Fibroblast of peridontal ligament (primary cell): Measurements from ENCODE around the gene ELOVL6.
"Not testable (repeated sequence)": the region's sequence is repeated elsewhere in the genome, so short reads cannot be mapped to it uniquely, and the experiment has no call there.

Experiments
- DNase-seq: peaks from one replicate; pipeline ENCODE4 v3.0.0-alpha.2; 2010; ENCODE audit errors: extremely low read depth

The ELOVL6 gene

GRCh38 chr4:110075083-110075738, 123.2 kb downstream of the ELOVL6 start:
- DNase-seq, result no peak

- no peak for DNase-seq
Measured at GRCh38 chr4:110074570-110074969, 123.8 kb downstream of the ELOVL6 start.

GRCh38 chr4:110073053-110073845, 125.2 kb downstream of the ELOVL6 start:
- no peak for DNase-seq

GRCh38 chr4:110071466-110071865, 126.9 kb downstream of the ELOVL6 start:
- DNase-seq, result no peak

- DNase-seq, result no peak
Measured at GRCh38 chr4:110068248-110068647, 130.2 kb downstream of the ELOVL6 start.

- no peak for DNase-seq
Measured at GRCh38 chr4:110064934-110065333, 133.5 kb downstream of the ELOVL6 start.

GRCh38 chr4:110064295-110064694, 134.1 kb downstream of the ELOVL6 start:
- no peak for DNase-seq

- DNase-seq, result no peak
Measured at GRCh38 chr4:110062166-110062565, 136.2 kb downstream of the ELOVL6 start.

GRCh38 chr4:110061076-110061475, 137.3 kb downstream of the ELOVL6 start:
- DNase-seq, result no peak

GRCh38 chr4:110059556-110060191, 138.7 kb downstream of the ELOVL6 start:
- DNase-seq, result peak; percentile 44

- DNase-seq, result no peak
Measured at GRCh38 chr4:110058677-110059076, 139.7 kb downstream of the ELOVL6 start.

- no peak for DNase-seq
Measured at GRCh38 chr4:110055158-110055768, 143.2 kb downstream of the ELOVL6 start.

- peak; percentile 74 for DNase-seq
Measured at GRCh38 chr4:110049951-110050925, 148.2 kb downstream of the ELOVL6 start.

GRCh38 chr4:110046588-110047049, 151.8 kb downstream of the ELOVL6 start:
- peak; percentile 8 for DNase-seq

GRCh38 chr4:110042545-110043517, 155.6 kb downstream of the ELOVL6 start:
- DNase-seq, result peak; percentile 47

GRCh38 chr4:110041735-110042134, 156.7 kb downstream of the ELOVL6 start:
- DNase-seq, result no peak

- not testable (repeated sequence) for DNase-seq
Measured at GRCh38 chr4:110039164-110039563, 159.3 kb downstream of the ELOVL6 start.

GRCh38 chr4:110034026-110034393, 164.4 kb downstream of the ELOVL6 start:
- DNase-seq, result no peak

- no peak for DNase-seq
Measured at GRCh38 chr4:110033355-110034025, 164.9 kb downstream of the ELOVL6 start.
